Measurements from ENCODE around the gene A1CF.
"Not testable (repeated sequence)": the region's sequence is repeated elsewhere in the genome, so short reads cannot be mapped to it uniquely, and the experiment has no call there.

A1CF gene

DNA sequence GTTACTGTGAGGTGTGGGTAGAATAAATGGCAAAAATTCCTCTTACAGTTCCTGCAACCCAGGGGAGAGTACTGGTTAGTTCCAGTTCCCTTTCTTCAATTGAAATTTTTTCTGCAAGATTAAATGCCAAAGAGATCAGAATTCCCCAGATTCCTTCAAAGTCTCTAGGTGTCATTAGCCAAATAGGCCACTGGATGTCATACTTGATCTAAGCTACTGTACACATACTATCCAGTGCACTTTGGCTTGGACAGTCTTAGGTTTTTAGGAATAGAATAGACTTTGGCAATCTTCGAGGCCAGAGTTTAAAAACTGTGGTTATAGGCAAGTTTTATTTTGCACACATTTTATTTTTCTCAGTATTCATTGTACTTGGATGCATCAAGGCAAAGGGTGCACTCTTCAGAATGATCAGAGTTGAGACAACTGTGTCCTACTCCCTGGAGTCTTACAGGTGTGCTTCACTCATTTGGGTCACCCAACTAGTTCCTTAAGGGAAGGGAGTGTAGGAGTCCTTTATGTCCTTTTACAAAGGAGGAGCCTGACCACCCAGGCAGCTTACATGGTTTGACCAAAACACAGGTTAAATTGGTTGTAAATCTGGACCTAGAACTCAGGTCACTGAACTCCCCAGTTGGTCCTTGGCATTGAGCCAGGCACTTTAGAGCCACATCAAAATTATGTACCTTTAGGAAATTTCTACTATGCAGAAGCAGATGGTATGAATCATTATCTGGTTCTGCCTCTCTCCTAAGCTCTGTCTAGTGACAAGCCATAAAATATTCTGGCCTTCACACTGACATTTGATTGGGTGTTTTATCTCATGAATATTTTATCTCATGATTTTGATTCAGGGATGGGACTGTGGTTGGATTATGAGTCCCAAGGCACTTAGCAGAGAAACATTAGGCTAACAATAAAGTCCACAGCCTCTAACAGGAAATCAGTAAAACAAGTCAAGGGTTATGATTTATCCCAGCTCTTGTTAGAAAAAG, 96.2 kb downstream of the A1CF start:
- Mint-ChIP-seq H3K27me3 (peaks cover 2% of the 10 kb centered on the region), H3K9me3 (no peaks in the 10 kb centered on the region), H3K4me3 (no peak overlapping the region), H3K36me3 (ENCODE audit: low read depth) (no peaks in the 10 kb centered on the region), H3K4me1 (peaks cover 4% of the 10 kb centered on the region), H3K27ac (no peak overlapping the region)
- ATAC-seq (no peak), DNase-seq (no peak)

GRCh38 chr10:50787962-50788361, 97.5 kb downstream of the A1CF start:
- DNase-seq; ATAC-seq; H3K9me3 Mint-ChIP-seq; H3K27ac Mint-ChIP-seq; H3K4me3 Mint-ChIP-seq; H3K36me3 Mint-ChIP-seq (ENCODE audit: low read depth); H3K4me1 Mint-ChIP-seq; H3K27me3 Mint-ChIP-seq: not testable (repeated sequence)

- not testable (repeated sequence) for H3K36me3 Mint-ChIP-seq (ENCODE audit: low read depth); DNase-seq; H3K27me3 Mint-ChIP-seq; H3K4me1 Mint-ChIP-seq; ATAC-seq; H3K9me3 Mint-ChIP-seq; H3K27ac Mint-ChIP-seq; H3K4me3 Mint-ChIP-seq
Measured at GRCh38 chr10:50782017-50782416, 103.4 kb downstream of the A1CF start.

DNA sequence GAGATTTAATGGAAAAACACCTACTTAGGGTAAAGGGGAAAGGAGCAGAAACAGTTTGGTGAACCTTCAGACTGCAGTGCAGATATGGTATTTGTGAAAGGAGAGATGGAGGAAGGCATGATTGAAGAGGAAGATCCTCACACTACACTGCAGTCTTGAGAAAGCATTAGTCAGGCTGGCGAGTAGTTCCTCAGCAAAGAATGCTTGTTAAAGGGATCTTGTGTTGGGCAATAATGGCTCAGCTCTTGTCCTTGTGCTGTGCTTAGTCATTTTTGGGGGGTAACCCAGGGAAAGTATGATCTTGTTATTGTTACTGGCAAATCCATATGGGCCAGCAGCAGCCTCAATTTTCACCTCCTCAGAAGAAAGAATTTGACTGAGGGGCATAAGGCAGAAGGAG, 105.4 kb downstream of the A1CF start:
- H3K4me1 Mint-ChIP-seq; H3K27me3 Mint-ChIP-seq; ATAC-seq; DNase-seq; H3K27ac Mint-ChIP-seq; H3K36me3 Mint-ChIP-seq (ENCODE audit: low read depth); H3K9me3 Mint-ChIP-seq; H3K4me3 Mint-ChIP-seq: not testable (repeated sequence)

GRCh38 chr10:50774868-50775267, 110.6 kb downstream of the A1CF start:
- H3K36me3 Mint-ChIP-seq (ENCODE audit: low read depth); H3K27ac Mint-ChIP-seq; DNase-seq; H3K27me3 Mint-ChIP-seq; ATAC-seq; H3K4me3 Mint-ChIP-seq; H3K4me1 Mint-ChIP-seq; H3K9me3 Mint-ChIP-seq: not testable (repeated sequence)

DNA sequence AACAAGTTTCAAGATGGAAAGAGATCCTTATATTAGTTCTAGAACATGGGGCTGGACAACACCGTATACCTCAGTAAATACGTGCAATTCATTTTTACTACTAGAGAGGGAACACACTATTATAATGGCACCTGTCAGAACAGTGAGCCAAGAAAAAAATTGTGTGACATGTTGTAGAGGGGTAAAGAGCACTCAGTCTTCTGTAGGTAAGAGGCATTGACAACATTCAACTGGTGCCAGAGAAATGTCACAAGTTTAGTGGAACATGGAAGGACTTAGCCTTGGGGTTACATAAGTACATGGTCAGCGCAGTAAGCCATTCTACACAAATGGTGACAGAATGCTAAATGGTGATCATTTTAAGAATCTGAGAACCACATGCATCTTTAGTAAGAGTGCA, 113.4 kb downstream of the A1CF start:
- not testable (repeated sequence) for H3K36me3 Mint-ChIP-seq (ENCODE audit: low read depth); ATAC-seq; DNase-seq; H3K4me1 Mint-ChIP-seq; H3K27ac Mint-ChIP-seq; H3K4me3 Mint-ChIP-seq; H3K9me3 Mint-ChIP-seq; H3K27me3 Mint-ChIP-seq

DNA sequence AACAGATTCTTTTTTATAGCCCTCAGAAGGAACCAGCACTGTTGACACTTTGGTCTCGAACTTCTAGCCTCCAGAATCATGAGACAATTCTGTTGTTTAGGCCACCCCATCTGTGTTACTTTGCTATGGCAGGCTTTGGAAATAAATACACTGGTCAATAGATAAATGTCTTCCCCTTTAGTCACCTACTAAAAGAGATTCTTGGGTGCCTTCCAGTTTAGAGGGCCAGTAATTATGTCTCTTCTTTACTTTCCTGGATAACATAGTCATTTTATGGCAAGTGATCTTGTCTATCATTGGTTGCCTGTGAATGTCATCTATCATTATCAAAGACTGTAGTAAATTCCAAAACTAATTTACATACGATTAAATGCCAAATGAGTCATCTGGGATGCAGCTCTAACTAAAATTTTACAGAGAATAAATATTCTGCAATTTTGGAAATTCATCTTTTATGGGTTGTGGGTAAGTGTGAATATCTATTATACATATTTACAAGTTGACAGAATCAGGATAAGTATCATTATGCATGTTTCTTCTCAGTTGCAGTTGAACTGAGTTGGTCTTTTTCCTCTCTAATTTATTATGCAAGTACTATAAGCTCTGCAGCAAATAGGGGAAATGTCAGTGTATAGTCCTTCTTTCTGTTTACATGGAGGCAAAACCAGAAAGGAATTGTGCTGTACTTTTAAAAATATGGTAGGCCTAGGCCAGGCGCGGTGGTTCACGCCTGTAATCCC, 118.5 kb downstream of the A1CF start:
- not testable (repeated sequence) for ATAC-seq, H3K4me3 Mint-ChIP-seq, DNase-seq

More for the DNA sequence above, 118.5 kb downstream of the A1CF start:
- H3K4me1 Mint-ChIP-seq; H3K27me3 Mint-ChIP-seq; H3K27ac Mint-ChIP-seq; H3K9me3 Mint-ChIP-seq; H3K36me3 Mint-ChIP-seq (ENCODE audit: low read depth): not testable (repeated sequence)

Data from activated naive CD8-positive, alpha-beta T cell treated with anti-CD3 and anti-CD28 coated beads, Interleukin-2, amount 50 U/mL, for 24 hours (primary cell).